SU-DHL-6 (cell line): Measurements from ENCODE around the gene GNPTAB.
"Not testable (repeated sequence)": the region's sequence is repeated elsewhere in the genome, so short reads cannot be mapped to it uniquely, and the experiment has no call there.

Source experiments
- H2AFZ ChIP-seq: fragments of 200-600 bp; sonication (generic); 2 replicates; pipeline ENCODE4 v1.6.1; 2014; ENCODE audit warnings: low read depth, mild to moderate bottlenecking, moderate library complexity, mixed read lengths, antibody characterized with exemption, low read length; ENCODE audit not compliant: severe bottlenecking
- H3F3A ChIP-seq: fragments of 200-600 bp; shearing (Covaris generic); 2 replicates; pipeline ENCODE4 v1.6.0; 2016; ENCODE audit warnings: antibody characterized with exemption, mild to moderate bottlenecking; ENCODE audit not compliant: insufficient read depth
- H3K27ac ChIP-seq: fragments of 200-600 bp; sonication (generic); 2 replicates; pipeline ENCODE4 v1.5.1; 2016; ENCODE audit warnings: low read depth, mild to moderate bottlenecking, low read length, moderate library complexity, mixed read lengths
- H3K27me3 ChIP-seq: fragments of 200-600 bp; sonication (generic), shearing (Covaris generic); 2 replicates; pipeline ENCODE4 v1.6.0; 2014; ENCODE audit warnings: mild to moderate bottlenecking, low read length
- H3K36me3 ChIP-seq: fragments of 200-600 bp; sonication (generic); 2 replicates; pipeline ENCODE4 v1.6.1; 2014; ENCODE audit warnings: mild to moderate bottlenecking, low read length, mixed read lengths
- H3K4me2 ChIP-seq: fragments of 300-600, 200-600 bp; shearing (Covaris generic), sonication (generic); 2 replicates; pipeline ENCODE4 v1.6.0; 2014; ENCODE audit warnings: low read length, low read depth, mild to moderate bottlenecking; ENCODE audit not compliant: poor library complexity, severe bottlenecking
- H3K4me3 ChIP-seq: fragments of 200-600 bp; sonication (generic); 2 replicates; pipeline ENCODE4 v1.5.1; 2014; ENCODE audit warnings: antibody characterized with exemption, low read length, mild to moderate bottlenecking, mixed read lengths; ENCODE audit not compliant: insufficient read depth, poor library complexity, severe bottlenecking
- H3K79me2 ChIP-seq: fragments of 200-600 bp; sonication (generic); 2 replicates; pipeline ENCODE4 v1.6.1; 2014; ENCODE audit warnings: mild to moderate bottlenecking, low read length, moderate library complexity; ENCODE audit not compliant: insufficient read depth
- H3K9ac ChIP-seq: fragments of 200-600 bp; sonication (generic); 2 replicates; pipeline ENCODE4 v1.7.0; 2014; ENCODE audit warnings: mild to moderate bottlenecking, low read length
- H3K9me2 ChIP-seq: fragments of 200-600 bp; sonication (generic); replicated peaks from 2 replicates; pipeline ENCODE4 v1.6.1; 2014; ENCODE audit warnings: low read length; ENCODE audit not compliant: insufficient read depth
- H3K9me3 ChIP-seq: fragments of 200-600 bp; sonication (generic); 2 replicates; pipeline ENCODE4 v1.6.1; 2014; ENCODE audit warnings: low read length, mixed read lengths; ENCODE audit not compliant: insufficient read depth
- H4K20me1 ChIP-seq: fragments of 200-600 bp; sonication (generic); 2 replicates; pipeline ENCODE4 v1.6.1; 2014; ENCODE audit warnings: low read depth, mild to moderate bottlenecking, antibody characterized with exemption, low read length, moderate library complexity, mixed read lengths
- CTCF ChIP-seq: fragments of 200-600 bp; sonication (generic); IDR thresholded peaks from one replicate; pipeline ENCODE4 v1.5.1; 2017; ENCODE audit warnings: antibody characterized with exemption, mild to moderate bottlenecking, low read length, moderate library complexity; ENCODE audit not compliant: insufficient read depth, poor library complexity, severe bottlenecking
- EZH2phosphoT487 ChIP-seq: fragments of 200-600 bp; sonication (generic), shearing (Covaris generic); conservative IDR thresholded peaks from 2 replicates; pipeline ENCODE4 v1.6.1; 2018; ENCODE audit warnings: mild to moderate bottlenecking, antibody characterized with exemption, low read length, moderate library complexity, mixed read lengths

Gene GNPTAB

DNA sequence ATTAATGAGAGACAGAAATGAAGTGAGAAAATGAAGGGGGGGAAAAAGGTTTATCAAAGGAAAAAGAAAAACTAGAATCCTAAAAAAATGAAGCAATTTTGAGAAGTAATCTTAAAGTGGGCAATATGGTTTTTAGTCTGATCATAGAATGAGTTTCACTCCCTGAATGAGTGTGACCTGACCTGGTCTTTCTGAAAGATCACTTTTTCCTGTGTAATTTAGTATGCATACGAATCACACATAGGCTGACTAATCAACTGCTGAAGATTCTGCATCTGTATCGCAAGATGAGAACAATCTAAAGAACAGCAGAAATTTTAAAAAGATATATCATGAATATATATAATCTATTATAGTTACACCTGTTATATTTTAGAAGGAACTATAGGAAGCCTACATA, 11.3 kb downstream of the GNPTAB start:
- H3K4me2 ChIP-seq, result no peak overlapping the region
- no peaks in the 10 kb centered on the region for H3K9me3 ChIP-seq
- no peak overlapping the region for H3K9ac ChIP-seq
- no peaks in the 10 kb centered on the region for H4K20me1 ChIP-seq
- H3K27ac ChIP-seq, result no peak overlapping the region
- TF ChIP-seq EZH2phosphoT487 (no peak), CTCF (no peak)
- no peaks in the 10 kb centered on the region for H3K36me3 ChIP-seq
- H2AFZ ChIP-seq, result no peak overlapping the region
- H3F3A ChIP-seq, result peaks cover 6% of the 10 kb centered on the region; the same call in 1 of the 2 replicates
- H3K27me3 ChIP-seq, result no peaks in the 10 kb centered on the region
- H3K4me3 ChIP-seq, result no peak overlapping the region
- peaks cover 14% of the 10 kb centered on the region; the same call in 1 of the 2 replicates for H3K79me2 ChIP-seq
- H3K9me2 ChIP-seq, result no peaks in the 10 kb centered on the region

- not testable (repeated sequence) for H3K27me3 ChIP-seq, H3K36me3 ChIP-seq, H2AFZ ChIP-seq, H3K27ac ChIP-seq, H3F3A ChIP-seq, H3K9me2 ChIP-seq, H3K4me2 ChIP-seq, H3K4me3 ChIP-seq, H4K20me1 ChIP-seq, H3K9me3 ChIP-seq, H3K9ac ChIP-seq
- H3K79me2 ChIP-seq, result peaks cover 14% of the 10 kb centered on the region; the same call in 1 of the 2 replicates
Observed at GRCh38 chr12:101818689-101819088, 12.1 kb downstream of the GNPTAB start.

- no peaks in the 10 kb centered on the region for H3K27me3 ChIP-seq
- no peak overlapping the region for H3K4me3 ChIP-seq
- no peak overlapping the region for H3K4me2 ChIP-seq
- no peaks in the 10 kb centered on the region for H3K9me2 ChIP-seq
- H3F3A ChIP-seq, result no peaks in the 10 kb centered on the region
- TF ChIP-seq EZH2phosphoT487 (no peak), CTCF (no peak)
- H3K79me2 ChIP-seq, result peaks cover 12% of the 10 kb centered on the region; the same call in 1 of the 2 replicates
- no peak overlapping the region for H2AFZ ChIP-seq
- H3K27ac ChIP-seq, result no peak overlapping the region
- no peak overlapping the region for H3K9ac ChIP-seq
- no peaks in the 10 kb centered on the region; the same call in 1 of the 2 replicates for H4K20me1 ChIP-seq
- H3K36me3 ChIP-seq, result no peaks in the 10 kb centered on the region
- no peaks in the 10 kb centered on the region for H3K9me3 ChIP-seq
Observed at GRCh38 chr12:101813117-101813516, 17.6 kb downstream of the GNPTAB start.

DNA sequence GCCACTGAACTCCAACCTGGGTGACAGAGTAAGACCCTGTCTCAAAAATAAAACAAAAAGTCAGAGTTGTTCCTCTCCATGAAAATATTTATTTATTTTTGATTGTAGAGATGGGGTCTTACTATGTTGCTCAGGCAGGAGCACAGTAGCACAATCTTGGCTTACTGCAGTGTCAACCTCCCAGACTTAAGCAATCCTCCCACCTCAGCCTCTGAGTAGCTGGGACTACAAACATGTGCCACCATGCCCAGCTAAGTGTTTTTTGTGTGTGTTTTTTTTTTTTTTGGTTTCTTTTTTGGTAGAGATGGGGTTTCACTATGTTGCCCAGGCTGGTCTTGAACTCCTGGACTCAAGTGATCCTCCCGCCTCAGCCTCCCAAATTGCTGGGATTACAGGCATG, 18.0 kb downstream of the GNPTAB start:
- not testable (repeated sequence) for H3K9ac ChIP-seq, H3K27me3 ChIP-seq, H3K4me3 ChIP-seq, H3K9me2 ChIP-seq, H3F3A ChIP-seq, H3K27ac ChIP-seq, H3K4me2 ChIP-seq, H4K20me1 ChIP-seq, H3K36me3 ChIP-seq, H3K9me3 ChIP-seq, H2AFZ ChIP-seq
- H3K79me2 ChIP-seq, result peaks cover 12% of the 10 kb centered on the region; the same call in 1 of the 2 replicates

DNA sequence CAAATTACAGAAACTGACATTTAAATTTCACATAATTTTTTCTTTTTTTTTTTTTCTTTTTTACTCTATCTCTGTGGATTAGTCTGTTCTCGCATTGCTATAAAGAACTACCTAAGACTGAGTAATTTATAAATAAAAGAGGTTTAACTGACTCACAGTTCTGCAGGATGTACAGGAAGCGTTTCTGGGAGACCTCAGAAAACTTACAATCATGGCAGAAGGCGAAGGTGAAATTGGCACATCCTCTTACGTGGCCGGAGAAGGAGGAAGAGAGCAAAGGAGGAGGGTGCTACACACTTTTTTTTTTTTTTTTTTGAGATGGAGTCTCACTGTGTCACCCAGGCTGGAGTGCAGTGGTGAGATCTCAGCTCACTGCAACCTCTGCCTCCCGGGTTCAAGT, 19.4 kb downstream of the GNPTAB start:
- not testable (repeated sequence) for H3K36me3 ChIP-seq, H4K20me1 ChIP-seq, H3K9ac ChIP-seq, H2AFZ ChIP-seq, H3K4me3 ChIP-seq, H3K9me3 ChIP-seq, H3K9me2 ChIP-seq, H3K4me2 ChIP-seq, H3F3A ChIP-seq, H3K27ac ChIP-seq, H3K27me3 ChIP-seq
- peaks cover 12% of the 10 kb centered on the region; the same call in 1 of the 2 replicates for H3K79me2 ChIP-seq
